Brain microvascular endothelial cell (primary cell): ENCODE results near the gene TRIM16.
"Not testable (repeated sequence)": the region's sequence is repeated elsewhere in the genome, so short reads cannot be mapped to it uniquely, and the experiment has no call there.

Experiments
- DNase-seq: peaks from one replicate; pipeline ENCODE4 v3.0.0-alpha.2; 2020
- H3K27ac ChIP-seq: fragments of 250-450 bp; sonication (Bioruptor Pico); 2 replicates; pipeline ENCODE4 v1.5.1; 2020; ENCODE audit warnings: mild to moderate bottlenecking, moderate library complexity
- H3K27me3 ChIP-seq: fragments of 250-450 bp; sonication (Bioruptor Pico); replicated peaks from 2 replicates; pipeline ENCODE4 v1.5.1; 2020; ENCODE audit warnings: mild to moderate bottlenecking
- H3K36me3 ChIP-seq: fragments of 250-450 bp; sonication (Bioruptor Pico); replicated peaks from 2 replicates; pipeline ENCODE4 v1.5.1; 2020; ENCODE audit warnings: mild to moderate bottlenecking
- H3K4me3 ChIP-seq: 2 replicates; pipeline ENCODE4 v1.5.1; 2011; ENCODE audit warnings: low read depth, mild to moderate bottlenecking, control low read depth, low read length, moderate library complexity
- in situ Hi-C: cut with HindIII; loops from 2 replicates; pipeline ENCODE4 v1.10.0; 2017; ENCODE audit warnings: low sequenced_read_pairs, low pct_ligation_motif_present
- TF ChIP-seq, protein P1 (sequence below): IDR thresholded peaks from 2 replicates; pipeline ENCODE4 v1.5.1; 2011; ENCODE audit warnings: low read depth, mild to moderate bottlenecking, moderate library complexity, low read length, control low read depth, inconsistent platforms; ENCODE audit errors: missing control alignments

Gene TRIM16

GRCh38 chr17:15683824-15684478 lies at the start of gene TRIM16:
TRIM16 (minus strand) TSS chr17:15684311; CDS start chr17:15651609, 32,702 bp downstream.
- Histone ChIP-seq H3K27ac (peak within 1 kb of the TSS; percentile 56), H3K4me3 (peak within 1 kb of the TSS; percentile 69)
- in situ Hi-C loops, H3K36me3 ChIP-seq, H3K27me3 ChIP-seq: not testable (repeated sequence)
- DNase-seq = peak; percentile 58
- TF ChIP-seq, protein P1, sequence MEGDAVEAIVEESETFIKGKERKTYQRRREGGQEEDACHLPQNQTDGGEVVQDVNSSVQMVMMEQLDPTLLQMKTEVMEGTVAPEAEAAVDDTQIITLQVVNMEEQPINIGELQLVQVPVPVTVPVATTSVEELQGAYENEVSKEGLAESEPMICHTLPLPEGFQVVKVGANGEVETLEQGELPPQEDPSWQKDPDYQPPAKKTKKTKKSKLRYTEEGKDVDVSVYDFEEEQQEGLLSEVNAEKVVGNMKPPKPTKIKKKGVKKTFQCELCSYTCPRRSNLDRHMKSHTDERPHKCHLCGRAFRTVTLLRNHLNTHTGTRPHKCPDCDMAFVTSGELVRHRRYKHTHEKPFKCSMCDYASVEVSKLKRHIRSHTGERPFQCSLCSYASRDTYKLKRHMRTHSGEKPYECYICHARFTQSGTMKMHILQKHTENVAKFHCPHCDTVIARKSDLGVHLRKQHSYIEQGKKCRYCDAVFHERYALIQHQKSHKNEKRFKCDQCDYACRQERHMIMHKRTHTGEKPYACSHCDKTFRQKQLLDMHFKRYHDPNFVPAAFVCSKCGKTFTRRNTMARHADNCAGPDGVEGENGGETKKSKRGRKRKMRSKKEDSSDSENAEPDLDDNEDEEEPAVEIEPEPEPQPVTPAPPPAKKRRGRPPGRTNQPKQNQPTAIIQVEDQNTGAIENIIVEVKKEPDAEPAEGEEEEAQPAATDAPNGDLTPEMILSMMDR = peak; percentile 36

DNA sequence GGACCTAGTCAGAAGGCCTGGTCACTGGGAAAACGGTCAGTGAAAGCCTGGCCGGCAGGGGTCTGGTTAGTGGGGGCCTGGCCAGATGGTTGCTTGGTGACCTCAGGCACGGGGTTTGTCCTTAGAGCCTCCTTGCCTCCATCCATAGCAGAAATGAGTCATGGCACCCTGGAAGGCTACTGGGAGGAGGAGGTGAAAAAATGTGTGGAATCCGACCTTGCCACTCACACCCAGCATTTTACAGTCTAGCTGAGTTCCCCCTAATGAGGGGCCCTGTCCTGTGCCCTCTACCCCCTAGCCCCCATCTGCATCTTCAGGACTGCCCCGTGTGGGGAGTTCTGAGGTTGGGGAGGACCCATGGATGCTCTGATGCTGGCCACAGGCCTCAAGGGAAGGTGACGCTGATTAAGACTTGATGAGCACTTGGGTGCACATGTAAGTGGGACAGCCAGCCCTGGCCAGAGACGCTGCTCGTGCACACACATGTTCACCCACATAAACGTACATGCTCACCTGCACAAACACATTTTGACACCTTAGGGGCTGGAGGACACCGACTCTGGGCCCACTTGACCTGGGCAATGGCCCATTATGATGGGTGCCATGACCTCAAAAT lies 49.2 kb upstream of the TRIM16 start:
- H3K27ac ChIP-seq, H3K4me3 ChIP-seq, DNase-seq, H3K27me3 ChIP-seq, in situ Hi-C loops, H3K36me3 ChIP-seq: not testable (repeated sequence)

DNA sequence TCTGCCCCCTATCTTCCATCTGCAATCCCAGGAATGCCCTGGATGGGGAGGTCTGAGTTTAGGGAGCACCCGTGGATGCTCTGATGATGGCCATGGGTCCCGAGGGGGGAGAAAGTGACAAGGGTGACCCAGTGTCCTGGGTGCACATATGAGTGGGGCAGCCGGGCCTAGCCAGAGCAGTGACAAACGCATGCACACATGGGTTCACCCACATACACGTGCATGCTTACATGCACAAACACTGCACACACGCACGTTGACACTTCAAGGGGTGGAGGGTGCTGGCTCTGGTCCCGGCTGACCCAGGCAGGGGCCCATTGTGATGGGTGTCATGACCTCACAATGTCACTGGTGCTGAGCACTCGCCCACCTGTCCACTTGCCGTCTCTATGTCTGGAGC lies 47.8 kb upstream of the TRIM16 start, which contains the start of gene TBC1D26:
TBC1D26 (plus strand) TSS at position 384 of the 400 bp plus-strand sequence. CDS start 3,066 bp downstream, outside the sequence.
- in situ Hi-C loops, DNase-seq, H3K4me3 ChIP-seq, H3K27ac ChIP-seq, H3K27me3 ChIP-seq, H3K36me3 ChIP-seq: not testable (repeated sequence)

DNA sequence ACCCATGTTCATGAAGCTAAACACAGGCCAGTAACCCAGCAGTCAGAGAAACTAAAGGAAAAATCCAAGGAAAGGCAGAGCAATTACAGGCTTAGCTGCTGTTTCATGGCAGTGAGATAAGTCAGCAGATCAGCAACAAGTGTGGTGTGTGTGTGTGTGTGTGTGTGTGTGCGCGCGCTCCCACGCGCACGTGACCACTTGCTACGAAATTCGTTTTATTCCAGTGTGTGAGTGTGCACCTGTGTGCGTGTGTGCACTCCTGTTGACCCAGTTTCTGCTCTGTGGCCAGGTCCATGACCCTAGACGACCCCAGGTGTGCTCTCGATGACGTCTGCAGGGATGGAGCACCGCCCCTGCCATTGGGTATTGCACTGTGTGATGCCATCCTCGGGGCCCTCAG lies 46.4 kb upstream of the TRIM16 start:
- H3K4me3 ChIP-seq, H3K27ac ChIP-seq, in situ Hi-C loops, H3K27me3 ChIP-seq, H3K36me3 ChIP-seq, DNase-seq: not testable (repeated sequence)

DNA sequence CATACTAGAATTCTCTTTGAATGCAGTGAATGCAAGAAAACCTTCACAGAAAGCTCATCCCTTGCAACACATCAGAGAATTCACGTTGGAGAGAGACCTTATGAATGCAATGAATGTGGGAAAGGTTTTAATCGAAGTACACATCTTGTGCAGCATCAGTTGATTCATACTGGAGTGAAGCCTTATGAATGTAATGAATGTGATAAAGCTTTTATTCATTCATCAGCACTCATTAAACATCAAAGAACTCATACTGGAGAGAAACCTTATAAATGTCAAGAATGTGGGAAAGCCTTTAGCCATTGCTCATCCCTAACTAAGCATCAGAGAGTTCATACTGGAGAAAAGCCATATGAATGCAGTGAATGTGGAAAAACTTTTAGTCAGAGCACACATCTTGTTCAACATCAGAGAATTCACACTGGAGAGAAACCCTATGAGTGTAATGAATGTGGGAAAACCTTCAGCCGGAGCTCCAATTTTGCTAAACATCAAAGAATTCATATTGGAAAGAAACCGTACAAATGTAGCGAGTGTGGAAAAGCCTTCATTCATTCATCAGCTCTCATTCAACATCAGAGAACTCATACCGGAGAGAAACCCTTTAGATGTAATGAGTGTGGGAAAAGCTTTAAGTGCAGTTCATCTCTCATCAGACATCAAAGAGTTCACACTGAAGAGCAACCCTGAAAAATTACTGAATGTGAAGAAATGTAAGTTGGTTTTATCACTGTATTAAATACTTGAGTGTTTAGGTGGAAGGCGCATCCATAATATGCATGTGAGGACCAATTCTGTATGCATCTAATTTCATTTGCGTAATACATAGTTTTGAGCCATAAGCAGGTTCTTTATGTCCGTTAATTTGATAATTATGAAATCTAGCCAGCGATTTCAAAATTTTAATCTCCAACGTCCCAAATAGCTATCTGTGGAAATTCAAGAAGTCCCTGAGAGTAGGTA lies 32.8 kb upstream of the TRIM16 start:
- DNase-seq, H3K4me3 ChIP-seq, H3K27me3 ChIP-seq, H3K27ac ChIP-seq, in situ Hi-C loops, H3K36me3 ChIP-seq: not testable (repeated sequence)

- DNase-seq, H3K27ac ChIP-seq, H3K27me3 ChIP-seq, in situ Hi-C loops, H3K4me3 ChIP-seq: not testable (repeated sequence)
- H3K36me3 ChIP-seq = peaks cover 33% of the 10 kb centered on the region
Measured at GRCh38 chr17:15708879-15709278, 24.8 kb upstream of the TRIM16 start.

- H3K27ac ChIP-seq, DNase-seq, H3K4me3 ChIP-seq, in situ Hi-C loops, H3K27me3 ChIP-seq: not testable (repeated sequence)
- H3K36me3 ChIP-seq = peaks cover 31% of the 10 kb centered on the region
Measured at GRCh38 chr17:15704813-15705212, 20.7 kb upstream of the TRIM16 start.

DNA sequence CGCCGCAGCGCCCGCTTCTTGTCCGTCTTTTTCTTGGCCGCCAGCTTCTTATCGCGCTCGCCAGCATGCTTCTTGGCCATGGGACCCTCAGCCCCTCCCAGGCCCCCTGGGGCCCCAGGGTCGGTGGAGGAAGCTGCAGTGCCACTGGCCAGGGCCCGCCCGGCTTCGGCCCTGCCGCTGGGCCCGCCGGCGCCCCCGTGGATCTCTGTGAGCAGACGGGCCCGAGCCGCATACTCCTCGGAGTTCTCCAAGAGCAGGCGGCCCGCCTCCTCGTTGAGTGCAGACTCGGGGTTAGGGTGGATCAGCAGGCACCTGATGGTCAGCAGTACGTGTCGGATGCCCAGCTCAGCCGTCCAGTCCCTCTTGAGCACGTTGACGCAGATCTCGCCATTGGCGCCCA lies 20.1 kb upstream of the TRIM16 start:
- H3K4me3 ChIP-seq, DNase-seq, H3K27ac ChIP-seq, in situ Hi-C loops, H3K27me3 ChIP-seq: not testable (repeated sequence)
- H3K36me3 ChIP-seq = peaks cover 31% of the 10 kb centered on the region

- in situ Hi-C loops, H3K27me3 ChIP-seq, DNase-seq, H3K36me3 ChIP-seq: not testable (repeated sequence)
- Histone ChIP-seq H3K27ac (peak overlapping the region; percentile 27), H3K4me3 (peak overlapping the region; percentile 58)
Measured at GRCh38 chr17:15699937-15700336, 15.8 kb upstream of the TRIM16 start.

- peak; percentile 100 for DNase-seq
- in situ Hi-C loops, H3K27me3 ChIP-seq, H3K36me3 ChIP-seq: not testable (repeated sequence)
- H3K4me3 ChIP-seq = peak within 1 kb of the TSS; percentile 58
- peak within 1 kb of the TSS; percentile 27 for H3K27ac ChIP-seq
Measured at GRCh38 chr17:15699413-15699924, 15.4 kb upstream of the TRIM16 start, which contains the start of gene ZNF286A. ZNF286A (plus strand) TSS chr17:15699752; CDS start chr17:15700330, 578 bp downstream.

DNA sequence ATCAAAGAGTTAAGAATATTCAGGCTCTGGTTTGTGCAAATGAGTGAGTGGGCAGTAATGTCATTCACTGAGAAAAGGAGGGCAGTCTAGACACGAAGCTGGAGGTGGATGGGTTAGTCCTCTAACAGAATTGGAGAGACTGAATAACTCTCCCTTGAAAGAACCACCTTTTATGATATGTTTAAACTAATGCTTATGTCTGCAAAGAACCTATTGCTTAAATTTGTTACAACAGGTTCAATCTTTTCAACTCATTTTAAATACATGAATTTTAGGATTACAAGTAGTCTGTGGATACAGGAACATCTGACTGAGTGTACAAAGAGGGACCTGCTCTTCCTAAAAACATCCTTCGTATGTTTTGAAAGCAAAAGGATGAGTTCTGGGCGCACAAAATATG lies 14.9 kb upstream of the TRIM16 start:
- peak overlapping the region; percentile 43 for H3K4me3 ChIP-seq
- H3K27ac ChIP-seq, H3K27me3 ChIP-seq, DNase-seq, in situ Hi-C loops, H3K36me3 ChIP-seq: not testable (repeated sequence)

DNA sequence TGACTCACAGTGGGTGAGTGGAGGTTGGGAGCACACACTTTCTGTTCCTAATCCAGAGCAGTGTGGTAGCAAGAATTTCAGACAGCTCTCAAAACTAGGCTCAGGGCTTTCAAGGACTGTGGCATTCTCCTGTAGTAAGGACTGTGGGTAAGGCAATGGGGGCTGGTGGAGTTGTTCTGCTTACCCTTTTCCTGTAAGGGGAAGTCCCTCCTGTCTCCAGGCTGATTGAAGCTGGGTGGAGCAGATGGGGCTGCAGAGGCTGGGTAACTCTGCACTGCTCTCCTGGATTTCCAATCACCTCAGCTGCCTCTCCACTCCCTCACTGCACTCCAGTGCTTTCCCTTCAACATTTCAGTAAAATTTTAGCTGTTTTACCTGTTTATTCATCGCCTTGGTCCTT lies 3.4 kb upstream of the TRIM16 start:
- H3K4me3 ChIP-seq, H3K27ac ChIP-seq, DNase-seq, H3K27me3 ChIP-seq, in situ Hi-C loops, H3K36me3 ChIP-seq: not testable (repeated sequence)

DNA sequence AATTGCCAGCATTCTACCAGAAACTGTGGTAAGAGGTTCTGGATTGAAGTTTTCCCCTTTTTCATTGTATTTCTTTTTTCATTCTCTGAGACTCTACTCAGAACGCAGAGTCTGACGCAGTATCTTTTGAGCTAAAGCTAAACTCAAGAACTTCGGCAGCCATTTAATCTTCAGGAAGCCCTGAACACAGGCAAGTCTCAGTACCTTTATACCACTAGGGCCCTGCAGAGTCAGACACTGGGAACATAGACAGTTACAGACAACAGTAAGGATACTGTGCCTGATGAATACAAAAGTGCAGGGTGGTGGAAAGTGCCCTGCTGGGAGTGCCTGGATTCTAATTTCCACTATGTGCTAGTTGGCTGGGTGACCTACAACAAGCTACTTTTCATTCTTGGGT lies 976 bp downstream of the TRIM16 start:
- H3K4me3 ChIP-seq, H3K27ac ChIP-seq, H3K27me3 ChIP-seq, in situ Hi-C loops, DNase-seq, H3K36me3 ChIP-seq: not testable (repeated sequence)
